ENCODE data around the gene KRTAP10-1.

KRTAP10-1 gene

GRCh38 chr21:44499211-44499560 lies 40.8 kb downstream of the KRTAP10-1 start:
- TF ChIP-seq, protein P1, sequence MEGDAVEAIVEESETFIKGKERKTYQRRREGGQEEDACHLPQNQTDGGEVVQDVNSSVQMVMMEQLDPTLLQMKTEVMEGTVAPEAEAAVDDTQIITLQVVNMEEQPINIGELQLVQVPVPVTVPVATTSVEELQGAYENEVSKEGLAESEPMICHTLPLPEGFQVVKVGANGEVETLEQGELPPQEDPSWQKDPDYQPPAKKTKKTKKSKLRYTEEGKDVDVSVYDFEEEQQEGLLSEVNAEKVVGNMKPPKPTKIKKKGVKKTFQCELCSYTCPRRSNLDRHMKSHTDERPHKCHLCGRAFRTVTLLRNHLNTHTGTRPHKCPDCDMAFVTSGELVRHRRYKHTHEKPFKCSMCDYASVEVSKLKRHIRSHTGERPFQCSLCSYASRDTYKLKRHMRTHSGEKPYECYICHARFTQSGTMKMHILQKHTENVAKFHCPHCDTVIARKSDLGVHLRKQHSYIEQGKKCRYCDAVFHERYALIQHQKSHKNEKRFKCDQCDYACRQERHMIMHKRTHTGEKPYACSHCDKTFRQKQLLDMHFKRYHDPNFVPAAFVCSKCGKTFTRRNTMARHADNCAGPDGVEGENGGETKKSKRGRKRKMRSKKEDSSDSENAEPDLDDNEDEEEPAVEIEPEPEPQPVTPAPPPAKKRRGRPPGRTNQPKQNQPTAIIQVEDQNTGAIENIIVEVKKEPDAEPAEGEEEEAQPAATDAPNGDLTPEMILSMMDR (IDR thresholded peaks at IDR 0.05; ENCODE audit: control insufficient read depth, insufficient read depth, low read depth, low read length, missing control alignments): no peak
- no peak for DNase-seq (ENCODE audit: low read depth)

DNA sequence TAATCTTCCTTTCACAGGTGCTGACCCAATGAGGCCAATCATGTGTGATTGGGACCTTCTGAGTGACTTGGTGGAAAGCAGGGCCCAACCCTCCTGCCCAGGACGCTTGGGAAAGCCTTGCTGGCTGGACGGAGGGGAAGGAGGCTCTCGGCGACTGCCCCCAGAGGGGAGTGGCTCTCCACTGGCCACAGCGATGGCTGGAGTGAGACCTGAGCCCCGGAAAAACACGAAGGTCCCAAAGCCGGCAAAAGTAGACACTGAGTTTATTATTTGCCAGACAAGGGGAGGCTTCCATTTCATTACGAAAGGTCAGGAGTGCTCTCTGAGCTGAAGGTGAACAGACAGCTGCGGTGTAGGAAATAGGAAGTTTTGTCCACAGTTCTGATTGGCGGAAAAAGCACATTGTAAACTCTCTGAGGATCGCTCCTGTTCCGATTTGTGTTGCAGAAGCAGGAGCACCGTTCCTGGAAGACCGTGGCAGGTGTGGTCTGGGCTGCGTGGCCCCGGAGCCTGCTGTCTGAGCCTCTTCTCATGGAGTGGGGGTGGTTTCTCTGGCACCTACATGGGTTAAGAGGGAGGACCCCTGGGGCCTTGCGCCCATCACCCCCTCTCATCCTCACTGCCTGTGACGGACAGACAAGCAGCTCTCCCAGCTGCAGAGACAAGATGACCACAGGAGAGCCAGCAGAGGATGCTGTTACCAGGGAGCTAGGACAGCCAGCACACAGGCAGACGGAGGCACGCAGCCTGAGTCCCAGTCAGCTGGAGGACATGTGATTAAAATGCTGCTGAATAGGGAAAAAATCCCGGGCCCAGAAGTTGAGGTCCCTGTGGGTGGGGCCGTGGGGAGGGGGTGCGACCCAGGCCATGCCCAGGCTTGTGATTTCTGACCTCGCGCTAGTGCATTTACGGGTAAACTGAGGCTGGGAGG lies 41.5 kb downstream of the KRTAP10-1 start:
- H3K4me3 ChIP-seq (ENCODE audit: control insufficient read depth, low read depth, low read length): no peak overlapping the region
- TF ChIP-seq, protein P1 (IDR thresholded peaks at IDR 0.05; ENCODE audit: control insufficient read depth, insufficient read depth, low read depth, low read length, missing control alignments): no peak
- no peak for DNase-seq (ENCODE audit: low read depth)

More at GRCh38 chr21:44499211-44499560, 40.8 kb downstream of the KRTAP10-1 start:
- H3K4me3 ChIP-seq (ENCODE audit: control insufficient read depth, low read depth, low read length): no peak overlapping the region

GRCh38 chr21:44497703-44498126 lies 42.3 kb downstream of the KRTAP10-1 start:
- DNase-seq (ENCODE audit: low read depth): no peak
- no peak overlapping the region for H3K4me3 ChIP-seq (ENCODE audit: control insufficient read depth, low read depth, low read length)
- TF ChIP-seq, protein P1 (IDR thresholded peaks at IDR 0.05; ENCODE audit: control insufficient read depth, insufficient read depth, low read depth, low read length, missing control alignments): no peak

DNA sequence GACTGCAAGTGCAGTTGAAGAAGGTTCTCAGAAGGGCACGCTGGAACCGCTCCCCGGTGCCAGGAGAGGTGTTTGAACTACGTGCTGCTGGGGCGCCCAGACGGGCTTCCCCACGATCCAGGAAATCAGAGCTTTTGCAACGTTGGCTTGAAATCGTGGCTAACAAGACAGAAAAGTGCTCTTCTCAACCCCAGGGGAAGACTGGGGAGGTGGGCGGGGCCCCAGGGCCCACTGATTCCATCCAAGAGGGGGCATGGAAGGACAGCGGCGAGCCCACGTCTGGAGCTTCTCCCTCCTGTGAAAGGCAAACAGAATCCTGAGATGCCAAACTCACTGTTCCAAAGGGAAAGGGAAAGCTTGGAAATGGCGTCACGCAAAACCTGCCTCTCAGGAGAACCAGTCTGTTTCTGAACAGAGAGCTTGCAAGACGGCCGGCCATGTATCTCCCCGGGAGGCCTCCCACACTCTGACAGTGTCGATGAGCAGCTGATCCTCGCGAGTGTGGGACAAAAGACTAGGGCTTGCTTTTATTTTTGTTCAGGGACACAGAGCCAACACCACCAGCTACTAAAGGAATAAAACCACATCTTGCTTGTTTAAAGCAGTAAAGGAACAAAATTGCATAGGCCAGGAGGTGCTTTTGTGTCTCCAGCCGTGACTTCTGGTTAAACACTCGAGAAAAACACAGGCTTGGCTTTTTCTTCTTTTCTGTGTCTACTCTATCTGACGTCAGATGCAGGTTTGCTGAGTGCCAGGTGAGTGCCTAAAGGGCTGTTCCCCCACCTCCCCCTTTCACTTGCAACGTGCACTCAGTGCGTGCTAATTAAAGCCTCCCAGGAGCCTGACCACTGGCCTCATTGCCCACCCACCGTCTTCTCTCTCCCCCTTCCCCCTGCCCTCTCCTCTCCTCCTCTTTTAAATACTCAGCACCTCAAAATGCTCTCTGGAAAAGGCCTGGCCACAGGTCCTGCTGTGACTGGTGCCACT lies 43.1 kb downstream of the KRTAP10-1 start:
- no peak for DNase-seq (ENCODE audit: low read depth)
- H3K4me3 ChIP-seq (ENCODE audit: control insufficient read depth, low read depth, low read length): no peak overlapping the region
- TF ChIP-seq, protein P1 (IDR thresholded peaks at IDR 0.05; ENCODE audit: control insufficient read depth, insufficient read depth, low read depth, low read length, missing control alignments): no peak

- no peak for DNase-seq (ENCODE audit: low read depth)
- H3K4me3 ChIP-seq (ENCODE audit: control insufficient read depth, low read depth, low read length): no peak overlapping the region
- TF ChIP-seq, protein P1 (IDR thresholded peaks at IDR 0.05; ENCODE audit: control insufficient read depth, insufficient read depth, low read depth, low read length, missing control alignments): no peak
Measured at GRCh38 chr21:44495611-44496563, 44.1 kb downstream of the KRTAP10-1 start.

Measured in AG09309 (cell line).